ENCODE data around the gene POLN. TPM values are rescaled to one million over a fixed set of nuclear protein-coding genes. Genes with fewer than 3 reads are reported as not detected.

Gene POLN
- total RNA-seq, 4 donors from 2014 or later, result 3.3 to 9.6 (median 5.5) TPM

DNA sequence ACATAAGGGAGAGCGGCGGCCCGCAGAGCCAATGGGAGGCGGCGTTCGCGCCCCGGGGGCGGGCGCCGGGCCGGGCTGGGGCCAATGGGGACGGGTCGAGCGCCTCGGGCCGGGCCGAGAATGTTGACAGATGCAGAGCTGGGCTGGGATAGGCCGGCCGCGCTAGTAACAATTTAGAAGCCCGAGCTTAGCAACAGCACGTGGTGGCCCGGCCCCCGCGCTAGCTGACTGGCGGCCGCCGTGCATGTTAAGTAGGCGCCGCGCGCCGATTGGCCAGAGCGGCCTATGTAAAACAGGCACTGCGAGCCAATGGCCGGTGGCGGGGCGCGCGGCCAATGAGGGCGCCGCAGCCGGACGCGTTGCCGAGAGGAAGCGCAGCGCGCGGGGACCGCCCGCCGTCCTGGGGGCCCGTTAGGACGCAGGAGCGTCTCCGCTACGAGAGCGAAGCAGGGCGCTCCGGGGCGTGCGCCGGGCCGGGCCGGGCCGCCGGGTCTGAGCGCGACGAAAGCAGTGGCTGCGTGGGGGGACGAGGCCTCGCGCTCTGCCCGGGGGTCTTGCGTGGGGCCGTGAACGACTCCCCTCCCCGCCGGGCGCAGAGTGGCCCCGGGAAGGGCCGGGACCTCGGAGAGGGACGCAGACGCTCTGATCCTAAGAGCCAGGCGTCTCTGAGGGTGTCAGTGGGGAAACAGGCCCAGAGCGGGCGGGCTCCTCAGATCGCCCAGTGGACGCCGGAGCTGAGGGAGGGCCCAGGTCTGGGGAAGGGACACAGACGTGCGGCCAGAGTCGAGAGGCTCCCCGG is 20.4 kb upstream of the POLN start:
- Histone ChIP-seq H3K27me3 (no peaks in the 10 kb centered on the region), H3K4me1 (peaks cover 0 to 80% (median 60%) of the 10 kb centered on the region in 4 donors), H3K36me3 (peaks cover 0 to 12% (median 0%) of the 10 kb centered on the region in 3 donors), H3K9me3 (no peaks in the 10 kb centered on the region), H3K4me3 (peak overlapping the region; percentile 42 to 99 (median 68)), H3K27ac (peak overlapping the region; percentile 75 to 98 (median 96))
- WGBS, 2 donors, result 0% methylated on average over 32 to 68 of the region's 98 CpGs
- peak; percentile 97 to 99 for DNase-seq (ENCODE audit: low spot score in 2 of 2)
- TF ChIP-seq, protein P1, sequence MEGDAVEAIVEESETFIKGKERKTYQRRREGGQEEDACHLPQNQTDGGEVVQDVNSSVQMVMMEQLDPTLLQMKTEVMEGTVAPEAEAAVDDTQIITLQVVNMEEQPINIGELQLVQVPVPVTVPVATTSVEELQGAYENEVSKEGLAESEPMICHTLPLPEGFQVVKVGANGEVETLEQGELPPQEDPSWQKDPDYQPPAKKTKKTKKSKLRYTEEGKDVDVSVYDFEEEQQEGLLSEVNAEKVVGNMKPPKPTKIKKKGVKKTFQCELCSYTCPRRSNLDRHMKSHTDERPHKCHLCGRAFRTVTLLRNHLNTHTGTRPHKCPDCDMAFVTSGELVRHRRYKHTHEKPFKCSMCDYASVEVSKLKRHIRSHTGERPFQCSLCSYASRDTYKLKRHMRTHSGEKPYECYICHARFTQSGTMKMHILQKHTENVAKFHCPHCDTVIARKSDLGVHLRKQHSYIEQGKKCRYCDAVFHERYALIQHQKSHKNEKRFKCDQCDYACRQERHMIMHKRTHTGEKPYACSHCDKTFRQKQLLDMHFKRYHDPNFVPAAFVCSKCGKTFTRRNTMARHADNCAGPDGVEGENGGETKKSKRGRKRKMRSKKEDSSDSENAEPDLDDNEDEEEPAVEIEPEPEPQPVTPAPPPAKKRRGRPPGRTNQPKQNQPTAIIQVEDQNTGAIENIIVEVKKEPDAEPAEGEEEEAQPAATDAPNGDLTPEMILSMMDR (IDR thresholded peaks at IDR 0.05), result peak in 2 of 5 experiments; percentile 34 to 52
- peak; percentile 92 to 93 for TF ChIP-seq POLR2A (IDR thresholded peaks at IDR 0.05)
- TF ChIP-seq EP300 (IDR thresholded peaks at IDR 0.05), result peak in 1 of 2 donors; percentile 91

- Histone ChIP-seq H3K4me3 (peak within 1 kb of the TSS; percentile 76 to 99 (median 88)), H3K27ac (peak within 1 kb of the TSS; percentile 90 to 98 (median 96)), H3K36me3 (peaks cover 0 to 12% (median 0%) of the 10 kb centered on the region in 3 donors), H3K4me1 (peaks cover 0 to 83% (median 65%) of the 10 kb centered on the region in 4 donors), H3K27me3 (no peaks in the 10 kb centered on the region), H3K9me3 (no peaks in the 10 kb centered on the region)
- DNase-seq (ENCODE audit: low spot score in 2 of 2), result no peak
- WGBS, 2 donors, result 0 to 1% methylated on average over 21 to 34 of the region's 46 CpGs
- TF ChIP-seq, protein P1 (IDR thresholded peaks at IDR 0.05), result no peak
- peak in 1 of 2 donors; percentile 51 for TF ChIP-seq POLR2A (IDR thresholded peaks at IDR 0.05)
- TF ChIP-seq EP300 (IDR thresholded peaks at IDR 0.05), result no peak
These were observed 19.9 kb upstream of the POLN start, which contains the start of gene MXD4 for GRCh38 chr4:2261853-2262144. TSS of gene MXD4 (minus strand) at chr4:2262109. CDS start at chr4:2261980, 129 bp downstream.

GRCh38 chr4:2261110-2261852 is 19.4 kb upstream of the POLN start:
- Histone ChIP-seq H3K4me1 (peaks cover 0 to 83% (median 67%) of the 10 kb centered on the region in 4 donors), H3K36me3 (peaks cover 0 to 12% (median 0%) of the 10 kb centered on the region in 3 donors), H3K4me3 (peak overlapping the region; percentile 74 to 99 (median 86)), H3K27ac (peak overlapping the region; percentile 90 to 97 (median 94)), H3K9me3 (no peaks in the 10 kb centered on the region), H3K27me3 (no peaks in the 10 kb centered on the region)
- DNase-seq (ENCODE audit: low spot score in 2 of 2), result peak in 1 of 2 donors; percentile 30
- WGBS, 2 donors, result 0 to 1% methylated on average over 13 to 19 of the region's 91 CpGs
- TF ChIP-seq, protein P1 (IDR thresholded peaks at IDR 0.05), result no peak
- TF ChIP-seq EP300 (IDR thresholded peaks at IDR 0.05) (peak in 1 of 2 donors; percentile 54), POLR2A (IDR thresholded peaks at IDR 0.05) (peak in 1 of 2 donors; percentile 35)

- TF ChIP-seq POLR2A (IDR thresholded peaks at IDR 0.05) (no peak), EP300 (IDR thresholded peaks at IDR 0.05) (no peak)
- TF ChIP-seq, protein P1 (IDR thresholded peaks at IDR 0.05), result no peak
These were observed 18.6 kb upstream of the POLN start for GRCh38 chr4:2260344-2261109.

More at GRCh38 chr4:2260344-2261109, 18.6 kb upstream of the POLN start:
- Histone ChIP-seq H3K9me3 (no peaks in the 10 kb centered on the region), H3K27me3 (no peaks in the 10 kb centered on the region), H3K4me3 (peak overlapping the region; percentile 74 to 99 (median 86)), H3K27ac (peak overlapping the region; percentile 90 to 97 (median 94)), H3K4me1 (peaks cover 0 to 83% (median 68%) of the 10 kb centered on the region in 4 donors), H3K36me3 (peaks cover 0 to 12% (median 0%) of the 10 kb centered on the region in 3 donors)
- peak in 1 of 2 donors; percentile 13 for DNase-seq (ENCODE audit: low spot score in 2 of 2)
- 27 to 33% methylated on average over 5 to 12 of the region's 23 CpGs for WGBS, 2 donors

Measured in tibial nerve (tissue), 4 donors.